Epithelial cell of esophagus (primary cell): ENCODE data around the gene ADK.
A peak's percentile ranks its signal among the peaks of the same experiment; 100 is the strongest.

Experiments used
- DNase-seq: peaks from one replicate; pipeline ENCODE4 v3.0.0; 2010; ENCODE audit warnings: low read depth
- H3K4me3 ChIP-seq: 2 replicates; pipeline ENCODE4 v1.5.1; 2011; ENCODE audit warnings: mild to moderate bottlenecking, low read length, control low read depth
- TF ChIP-seq, protein P1 (sequence below): IDR thresholded peaks from 2 replicates; pipeline ENCODE4 v1.5.1; 2011; ENCODE audit warnings: low read depth, mild to moderate bottlenecking, low read length, control low read depth, inconsistent platforms; ENCODE audit not compliant: insufficient read depth; ENCODE audit errors: missing control alignments

Gene ADK

DNA sequence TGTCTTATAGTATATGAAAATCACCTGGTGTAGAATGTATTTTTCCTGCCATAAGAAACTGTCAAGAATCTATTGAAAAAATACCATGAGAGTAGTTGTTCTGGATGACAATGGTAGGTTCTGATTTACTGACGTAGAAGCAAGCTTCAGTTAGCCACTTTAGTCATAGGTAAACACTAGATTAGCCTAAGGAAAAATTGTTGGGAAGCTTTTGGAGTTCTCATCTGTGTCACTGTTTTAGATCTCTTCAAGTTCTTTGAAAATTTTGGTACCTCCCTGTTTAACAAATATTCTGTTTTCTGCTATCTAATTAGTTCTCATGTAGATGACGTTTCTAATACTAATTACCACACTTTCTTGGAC lies 131.8 kb downstream of the ADK start:
- DNase-seq: peak; percentile 76
- H3K4me3 ChIP-seq: no peak overlapping the region
- TF ChIP-seq, protein P1, sequence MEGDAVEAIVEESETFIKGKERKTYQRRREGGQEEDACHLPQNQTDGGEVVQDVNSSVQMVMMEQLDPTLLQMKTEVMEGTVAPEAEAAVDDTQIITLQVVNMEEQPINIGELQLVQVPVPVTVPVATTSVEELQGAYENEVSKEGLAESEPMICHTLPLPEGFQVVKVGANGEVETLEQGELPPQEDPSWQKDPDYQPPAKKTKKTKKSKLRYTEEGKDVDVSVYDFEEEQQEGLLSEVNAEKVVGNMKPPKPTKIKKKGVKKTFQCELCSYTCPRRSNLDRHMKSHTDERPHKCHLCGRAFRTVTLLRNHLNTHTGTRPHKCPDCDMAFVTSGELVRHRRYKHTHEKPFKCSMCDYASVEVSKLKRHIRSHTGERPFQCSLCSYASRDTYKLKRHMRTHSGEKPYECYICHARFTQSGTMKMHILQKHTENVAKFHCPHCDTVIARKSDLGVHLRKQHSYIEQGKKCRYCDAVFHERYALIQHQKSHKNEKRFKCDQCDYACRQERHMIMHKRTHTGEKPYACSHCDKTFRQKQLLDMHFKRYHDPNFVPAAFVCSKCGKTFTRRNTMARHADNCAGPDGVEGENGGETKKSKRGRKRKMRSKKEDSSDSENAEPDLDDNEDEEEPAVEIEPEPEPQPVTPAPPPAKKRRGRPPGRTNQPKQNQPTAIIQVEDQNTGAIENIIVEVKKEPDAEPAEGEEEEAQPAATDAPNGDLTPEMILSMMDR: no peak

DNA sequence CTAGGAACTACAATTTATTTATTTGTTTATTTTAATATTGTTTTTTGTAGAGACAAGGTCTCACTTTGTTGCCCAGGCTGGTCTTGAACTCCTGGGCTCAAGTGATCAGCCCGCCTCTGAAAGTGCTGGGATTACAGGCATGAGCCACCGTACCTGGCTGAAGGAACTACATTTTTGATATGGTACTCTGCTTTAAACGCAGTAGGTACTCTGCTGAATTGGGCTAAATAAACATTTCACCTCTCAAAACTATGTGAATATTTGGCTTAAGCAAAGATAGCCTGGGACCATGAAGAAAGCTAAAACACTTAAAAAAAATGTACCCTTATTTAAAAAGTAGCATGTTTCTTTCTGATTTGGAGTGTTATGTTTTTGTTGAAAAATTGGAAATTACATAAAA lies 138.2 kb downstream of the ADK start:
- no peak overlapping the region for H3K4me3 ChIP-seq
- TF ChIP-seq, protein P1: no peak
- DNase-seq: no peak

DNA sequence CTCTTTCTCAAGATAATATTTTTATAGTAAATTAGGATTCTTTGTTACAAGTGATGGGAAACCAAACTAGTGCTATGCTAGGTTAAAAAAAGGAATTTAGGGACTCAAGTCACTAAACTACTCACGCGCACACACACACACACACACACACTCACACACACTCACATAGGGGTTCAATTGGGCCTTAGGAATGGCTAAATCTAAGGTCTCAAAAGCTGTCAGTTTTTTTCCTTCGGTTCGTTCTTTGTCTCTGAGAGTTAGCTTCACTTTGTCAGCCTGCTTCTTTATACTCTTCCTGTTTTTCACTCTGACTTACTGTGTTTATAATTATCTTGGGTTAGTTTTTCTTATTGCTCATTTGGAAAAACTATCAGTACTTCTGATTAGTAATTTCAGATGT lies 138.9 kb downstream of the ADK start:
- no peak overlapping the region for H3K4me3 ChIP-seq
- TF ChIP-seq, protein P1: no peak
- DNase-seq: no peak

DNA sequence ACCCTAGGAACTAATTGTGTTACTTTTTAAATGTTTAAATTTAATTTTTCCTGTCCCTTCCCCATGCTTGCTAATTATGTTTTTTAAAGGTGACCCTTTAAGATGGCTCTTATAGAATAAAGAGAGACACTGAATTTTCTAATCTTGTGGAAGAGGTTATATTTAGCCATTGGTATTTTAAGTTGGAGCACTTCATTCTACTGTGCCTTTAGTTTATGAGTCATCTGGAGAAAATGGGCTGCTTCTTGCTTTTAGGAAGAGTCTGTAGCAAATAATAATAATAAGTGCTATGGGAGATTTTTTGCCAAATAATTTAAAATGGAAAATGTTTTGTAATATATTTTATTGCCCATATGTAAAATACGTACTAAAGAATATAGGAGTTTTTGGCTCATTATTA lies 139.7 kb downstream of the ADK start:
- no peak for DNase-seq
- TF ChIP-seq, protein P1: no peak
- no peak overlapping the region for H3K4me3 ChIP-seq

DNA sequence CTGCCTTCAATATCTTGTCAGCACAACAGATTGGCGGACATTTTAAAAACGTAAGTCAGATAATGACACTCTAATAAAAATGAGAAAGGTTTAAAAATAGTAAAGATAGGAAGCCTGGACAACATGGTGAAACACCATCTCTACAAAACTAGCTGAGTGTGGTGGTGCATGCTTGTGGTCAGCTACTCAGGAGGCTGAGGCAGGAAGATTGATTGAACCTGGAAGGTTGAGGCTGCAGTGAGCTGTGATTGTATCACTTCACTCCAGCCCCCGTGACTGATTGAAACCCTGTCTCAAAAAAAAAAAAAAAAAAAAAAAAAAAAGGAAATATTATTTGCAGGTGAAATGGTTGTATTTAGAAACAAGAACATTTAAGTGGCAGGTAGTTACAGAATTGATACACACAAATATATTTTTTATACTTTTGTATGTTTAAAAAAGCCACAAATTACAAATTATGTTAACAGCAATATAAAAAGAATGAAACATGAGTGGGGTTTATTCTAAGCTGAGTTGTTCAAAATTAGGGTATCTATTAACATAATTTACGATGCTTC lies 141.9 kb downstream of the ADK start:
- H3K4me3 ChIP-seq: no peak overlapping the region
- DNase-seq: peak; percentile 50
- TF ChIP-seq, protein P1: no peak

DNA sequence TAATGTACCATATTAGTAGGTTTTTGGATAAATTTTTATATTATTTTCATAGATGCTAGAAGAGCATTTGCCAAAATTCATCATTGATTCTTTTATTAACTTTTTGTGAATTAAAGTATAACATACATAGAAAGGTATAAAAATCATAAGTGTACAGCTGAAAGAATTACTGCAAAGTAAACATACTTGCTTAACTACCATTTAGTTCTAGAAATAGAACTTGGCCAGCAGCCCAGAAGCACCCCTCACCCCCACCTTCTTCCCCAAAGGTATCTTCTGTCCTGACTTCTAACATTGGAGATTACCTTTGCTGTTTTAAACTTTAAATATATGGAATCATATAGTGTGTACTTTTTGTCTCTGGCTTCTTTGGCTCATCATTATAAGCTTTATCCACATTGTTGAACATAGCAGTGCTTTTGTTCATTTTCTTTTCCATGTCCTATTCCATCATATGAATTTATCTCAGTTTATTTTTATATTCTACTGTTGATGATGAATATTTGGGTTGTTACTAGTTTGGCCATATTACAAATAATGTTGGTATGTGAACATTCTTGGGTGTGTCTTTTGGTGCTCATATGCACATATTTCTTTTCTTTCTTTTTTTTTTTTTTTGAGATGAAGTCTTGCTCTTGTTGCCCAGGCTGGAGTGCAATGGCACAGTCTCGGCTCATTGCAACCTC lies 142.8 kb downstream of the ADK start:
- no peak overlapping the region for H3K4me3 ChIP-seq
- DNase-seq: peak; percentile 79
- TF ChIP-seq, protein P1: no peak
